Measurements from ENCODE around the gene LRRIQ4.

The LRRIQ4 gene

GRCh38 chr3:169804681-169805080, 8.0 kb upstream of the LRRIQ4 start:
- DNase-seq, result no peak

GRCh38 chr3:169809230-169809795, 3.4 kb upstream of the LRRIQ4 start:
- no peak for DNase-seq

- DNase-seq, result peak in 20 of 56 donors; percentile 3 to 56 (median 19)
Measured at GRCh38 chr3:169811631-169812331, 889 bp upstream of the LRRIQ4 start.

GRCh38 chr3:169813278-169813677, 608 bp downstream of the LRRIQ4 start:
- DNase-seq, result no peak

GRCh38 chr3:169813757-169814517, 1.3 kb downstream of the LRRIQ4 start:
- DNase-seq, result peak in 4 of 56 donors; percentile 2 to 5 (median 2)

GRCh38 chr3:169815590-169816150, 3.0 kb downstream of the LRRIQ4 start:
- no peak for DNase-seq

GRCh38 chr3:169818316-169818715, 5.6 kb downstream of the LRRIQ4 start:
- DNase-seq, result no peak

GRCh38 chr3:169822091-169822490, 9.4 kb downstream of the LRRIQ4 start:
- no peak for DNase-seq

- no peak for DNase-seq
Measured at GRCh38 chr3:169822540-169822939, 9.9 kb downstream of the LRRIQ4 start.

GRCh38 chr3:169822983-169823382, 10.3 kb downstream of the LRRIQ4 start:
- no peak for DNase-seq

- no peak for DNase-seq
Measured at GRCh38 chr3:169825316-169825715, 12.6 kb downstream of the LRRIQ4 start.

GRCh38 chr3:169827712-169828111, 15.0 kb downstream of the LRRIQ4 start:
- no peak for DNase-seq

- no peak for DNase-seq
Measured at GRCh38 chr3:169835533-169835932, 22.9 kb downstream of the LRRIQ4 start.

- DNase-seq, result no peak
Measured at GRCh38 chr3:169836078-169836941, 23.6 kb downstream of the LRRIQ4 start.

- DNase-seq, result no peak
Measured at GRCh38 chr3:169836942-169837275, 24.2 kb downstream of the LRRIQ4 start.

- DNase-seq, result no peak
Measured at GRCh38 chr3:169838511-169839030, 25.9 kb downstream of the LRRIQ4 start.

GRCh38 chr3:169841171-169841570, 28.5 kb downstream of the LRRIQ4 start:
- DNase-seq, result no peak

GRCh38 chr3:169842960-169843359, 30.3 kb downstream of the LRRIQ4 start:
- no peak for DNase-seq

GRCh38 chr3:169846458-169847193, 34.0 kb downstream of the LRRIQ4 start:
- no peak for DNase-seq

GRCh38 chr3:169847896-169848295, 35.2 kb downstream of the LRRIQ4 start:
- no peak for DNase-seq

Data from amygdala (tissue), 56 donors.